Omental fat pad (tissue), 4 donors: ENCODE data around the gene EFHB. TPM values are rescaled to one million over a fixed set of nuclear protein-coding genes. Genes with fewer than 3 reads are reported as not detected.
"Not testable (repeated sequence)": the region's sequence is repeated elsewhere in the genome, so short reads cannot be mapped to it uniquely, and the experiment has no call there.

ENCODE experiments used
- ATAC-seq: fragments of 150-250 bp; one replicate; pipeline ENCODE4 v1.9.1; 2016; ENCODE audit warnings: mild to moderate bottlenecking, moderate library complexity; ENCODE audit not compliant: low FRiP score
- DNase-seq: peaks from one replicate; pipeline ENCODE4 v3.0.0-alpha.2; 2019; ENCODE audit warnings: low spot score
- CTCF ChIP-seq, 3 donors: fragments of 450-650 bp; IDR thresholded peaks; one replicate each; pipeline ENCODE4 v1.5.1; 2016 to 2017; ENCODE audit warnings: antibody characterized with exemption in 3 of 3, mild to moderate bottlenecking in 3 of 3, moderate library complexity in 2 of 3
- total RNA-seq, 4 donors: library from RNA; depleted of rRNA; stranded (reverse); fragments of >200 nt; gene quantifications; one replicate each; pipeline ENCODE4 v1.1.0, GENCODE V29; 2016

The EFHB gene
- total RNA-seq, 4 donors from 2014 or later = 0.44 to 1.6 (median 1.1) TPM; not detected in 1

GRCh38 chr3:19903649-19904048 is 30.4 kb downstream of the EFHB start:
- DNase-seq (no peak), ATAC-seq (no peak)
- TF ChIP-seq CTCF (IDR thresholded peaks at IDR 0.05) = no peak

GRCh38 chr3:19901918-19902317 is 32.1 kb downstream of the EFHB start:
- DNase-seq = no peak
- ATAC-seq = no peak
- TF ChIP-seq CTCF (IDR thresholded peaks at IDR 0.05) = no peak

GRCh38 chr3:19901337-19901736 is 32.7 kb downstream of the EFHB start:
- no peak for DNase-seq
- TF ChIP-seq CTCF (IDR thresholded peaks at IDR 0.05) = no peak
- ATAC-seq = no peak

GRCh38 chr3:19899833-19900232 is 34.2 kb downstream of the EFHB start:
- DNase-seq, ATAC-seq: not testable (repeated sequence)

GRCh38 chr3:19899264-19899663 is 34.8 kb downstream of the EFHB start:
- no peak for DNase-seq
- no peak for TF ChIP-seq CTCF (IDR thresholded peaks at IDR 0.05)
- no peak for ATAC-seq

GRCh38 chr3:19898721-19899120 is 35.3 kb downstream of the EFHB start:
- DNase-seq (no peak), ATAC-seq (no peak)
- TF ChIP-seq CTCF (IDR thresholded peaks at IDR 0.05) = no peak

GRCh38 chr3:19891740-19892139 is 42.3 kb downstream of the EFHB start:
- DNase-seq (no peak), ATAC-seq (no peak)
- TF ChIP-seq CTCF (IDR thresholded peaks at IDR 0.05) = no peak
